Tibial nerve (tissue), 4 donors: Measurements from ENCODE around the gene SEMA6C.

Source experiments
- CTCF ChIP-seq, 5 experiments: fragments of 200-600 bp in 3 of 5; fragments of 450-650 bp in 2 of 5; sonication (generic) in 3 of 5; IDR thresholded peaks; one replicate each; pipeline ENCODE4 v1.5.1; 2016 to 2019; ENCODE audit warnings: antibody characterized with exemption in 5 of 5, mild to moderate bottlenecking in 3 of 5, moderate library complexity in 2 of 5
- EP300 ChIP-seq, 2 donors: sonication (generic); formaldehyde crosslinking; IDR thresholded peaks; one replicate each; pipeline ENCODE4 v1.6.1; 2017; ENCODE audit warnings: antibody characterized with exemption in 2 of 2, mild to moderate bottlenecking in 1 of 2
- POLR2A ChIP-seq, 2 donors: fragments of 450-650 bp; IDR thresholded peaks; one replicate each; pipeline ENCODE4 v1.6.1; 2017; ENCODE audit warnings: antibody characterized with exemption in 2 of 2, mild to moderate bottlenecking in 2 of 2, moderate library complexity in 2 of 2

- TF ChIP-seq CTCF (IDR thresholded peaks at IDR 0.05) (no peak), POLR2A (IDR thresholded peaks at IDR 0.05) (no peak), EP300 (IDR thresholded peaks at IDR 0.05) (no peak)
Observed at GRCh38 chr1:151145304-151146071, 943 bp downstream of the SEMA6C start.
